ENCODE data around the gene ZBTB24.

GRCh38 chr6:109531446-109531845 lies 48.4 kb upstream of the ZBTB24 start:
- no peak for TF ChIP-seq TCF7L2 (IDR thresholded peaks at IDR 0.05; ENCODE audit: low read depth, low read length)
- TF ChIP-seq CTCF (IDR thresholded peaks at IDR 0.05) = no peak
- TF ChIP-seq POLR2AphosphoS5 (IDR thresholded peaks at IDR 0.05; ENCODE audit: low read depth, low read length) = no peak

All from Panc1 (cell line).